AG09319 (cell line): ENCODE data around the gene PBOV1.

ENCODE experiments used
- DNase-seq: peaks from one replicate; pipeline ENCODE4 v3.0.0-alpha.2; 2010; ENCODE audit warnings: low read depth; ENCODE audit errors: extremely low read depth
- CTCF ChIP-seq: IDR thresholded peaks from 2 replicates; pipeline ENCODE4 v1.5.1; 2011; ENCODE audit warnings: low read depth, mild to moderate bottlenecking, inconsistent platforms, low read length, moderate library complexity

Gene PBOV1

DNA sequence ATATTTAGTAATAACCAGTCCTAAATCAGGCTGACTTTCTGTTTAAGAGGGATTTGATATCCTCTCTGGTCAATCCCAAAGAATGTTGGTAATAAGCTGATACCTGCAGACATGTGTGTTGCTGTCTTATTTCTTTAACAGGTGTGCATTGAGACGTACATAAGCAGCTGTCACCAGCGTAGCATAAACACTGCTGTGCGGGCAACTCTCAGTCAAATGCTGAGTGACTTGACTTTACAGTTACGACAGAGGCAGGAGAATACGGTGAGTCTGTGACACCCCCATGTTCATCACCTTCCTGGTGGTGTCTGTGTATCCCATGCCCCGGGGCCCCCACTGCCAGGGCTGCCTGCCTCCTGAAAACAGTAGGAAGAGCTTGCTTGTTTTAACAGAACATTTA, 20.1 kb upstream of the PBOV1 start:
- DNase-seq, result no peak
- TF ChIP-seq CTCF, result no peak

GRCh38 chr6:138237463-138237862, 19.2 kb upstream of the PBOV1 start:
- no peak for DNase-seq
- TF ChIP-seq CTCF, result no peak

GRCh38 chr6:138235693-138236092, 17.4 kb upstream of the PBOV1 start:
- no peak for TF ChIP-seq CTCF
- DNase-seq, result no peak

- DNase-seq, result no peak
- TF ChIP-seq CTCF, result no peak
Measured at GRCh38 chr6:138235205-138235604, 16.9 kb upstream of the PBOV1 start.

GRCh38 chr6:138234363-138234762, 16.1 kb upstream of the PBOV1 start:
- DNase-seq, result no peak
- no peak for TF ChIP-seq CTCF

- no peak for TF ChIP-seq CTCF
- no peak for DNase-seq
Measured at GRCh38 chr6:138231381-138231886, 13.1 kb upstream of the PBOV1 start.

DNA sequence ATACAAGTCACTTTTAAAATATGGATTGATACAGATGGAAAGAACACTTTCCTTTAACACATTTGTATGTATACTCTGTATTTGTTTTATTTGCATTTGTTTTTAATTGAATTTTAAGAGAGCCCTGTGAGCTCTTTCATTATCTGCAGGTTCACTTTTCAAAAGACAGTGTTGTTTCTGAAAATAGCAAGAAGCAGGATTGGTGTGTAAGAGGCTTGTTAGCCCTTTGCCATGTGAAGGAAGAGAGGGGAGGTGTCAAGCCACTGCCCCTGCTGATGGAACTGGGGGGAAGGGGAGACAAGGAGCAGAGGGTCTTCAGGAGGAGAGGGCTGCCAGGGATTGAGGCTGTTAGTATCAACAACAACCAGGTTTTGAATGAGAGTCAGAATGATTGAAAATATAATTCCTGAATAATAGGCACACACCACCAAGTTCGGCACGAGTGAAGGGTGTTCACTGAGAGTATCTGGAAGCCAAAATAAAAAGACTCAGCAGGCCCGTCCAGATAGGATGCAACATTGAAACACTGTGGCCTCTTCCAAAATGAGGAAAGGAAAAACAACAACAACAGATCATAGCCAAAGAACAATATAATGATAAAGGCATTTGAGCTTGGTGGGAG, 12.6 kb upstream of the PBOV1 start:
- no peak for TF ChIP-seq CTCF
- DNase-seq, result no peak
